Ureter (tissue), 1 donor: ENCODE results near the gene CCNL2. TPM values are rescaled to one million over a fixed set of nuclear protein-coding genes. Genes with fewer than 3 reads are reported as not detected.
A peak's percentile ranks its signal among the peaks of the same experiment; 100 is the strongest.
"Not testable (repeated sequence)": the region's sequence is repeated elsewhere in the genome, so short reads cannot be mapped to it uniquely, and the experiment has no call there.

ENCODE experiments used
- DNase-seq: peaks from one replicate; pipeline ENCODE4 v3.0.0-alpha.2; 2020; ENCODE audit warnings: low spot score
- total RNA-seq: library from RNA; stranded (reverse); gene quantifications from one replicate; pipeline ENCODE4 v1.2.4, GENCODE V29; 2023
- donor health status: DM: yes; HTN: yes; CAD: no.

Gene CCNL2
- total RNA-seq, 1 donor from 2014 or later = 259 TPM

DNA sequence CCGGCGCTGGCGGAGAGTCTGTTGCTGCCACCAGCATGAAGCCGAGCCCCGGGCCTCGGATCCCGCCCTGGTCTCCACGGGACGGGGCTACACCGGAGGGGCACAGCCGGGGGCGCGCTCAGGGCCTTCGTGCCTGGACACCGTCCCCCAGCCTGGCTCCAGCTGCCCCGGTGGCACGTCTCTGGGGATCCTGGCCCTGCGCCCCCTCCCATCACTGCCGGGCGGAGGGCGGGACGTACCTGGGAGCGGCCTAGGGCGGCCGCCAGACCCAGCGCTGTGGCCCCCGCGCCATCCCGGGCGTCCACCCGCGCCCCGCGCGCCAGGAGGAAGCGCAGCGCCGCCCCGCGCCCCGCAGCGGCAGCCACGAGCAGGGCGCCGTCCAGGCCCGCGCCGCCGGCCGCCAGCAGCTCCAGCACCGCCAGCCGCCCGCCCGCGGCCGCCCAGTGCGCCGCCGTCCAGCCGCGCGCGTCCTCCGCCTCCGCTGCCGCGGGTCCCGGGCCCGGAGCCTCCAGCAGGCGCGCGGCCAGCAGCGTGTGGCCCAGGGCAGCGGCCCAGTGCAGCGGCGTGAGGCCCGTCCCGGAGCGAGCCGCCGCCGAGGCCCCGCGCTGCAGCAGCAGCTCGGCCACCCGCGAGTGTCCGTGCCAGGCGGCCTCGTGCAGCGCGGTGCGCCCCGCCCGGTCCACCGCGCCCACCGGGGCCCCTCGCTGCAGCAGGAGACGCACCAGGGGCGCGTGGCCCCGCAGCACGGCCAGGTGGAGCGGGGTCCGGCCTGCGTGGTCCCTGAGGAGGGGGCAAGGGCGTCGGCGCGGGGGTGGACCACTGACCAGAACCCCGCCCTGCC, 20.9 kb upstream of the CCNL2 start:
- DNase-seq = no peak

DNA sequence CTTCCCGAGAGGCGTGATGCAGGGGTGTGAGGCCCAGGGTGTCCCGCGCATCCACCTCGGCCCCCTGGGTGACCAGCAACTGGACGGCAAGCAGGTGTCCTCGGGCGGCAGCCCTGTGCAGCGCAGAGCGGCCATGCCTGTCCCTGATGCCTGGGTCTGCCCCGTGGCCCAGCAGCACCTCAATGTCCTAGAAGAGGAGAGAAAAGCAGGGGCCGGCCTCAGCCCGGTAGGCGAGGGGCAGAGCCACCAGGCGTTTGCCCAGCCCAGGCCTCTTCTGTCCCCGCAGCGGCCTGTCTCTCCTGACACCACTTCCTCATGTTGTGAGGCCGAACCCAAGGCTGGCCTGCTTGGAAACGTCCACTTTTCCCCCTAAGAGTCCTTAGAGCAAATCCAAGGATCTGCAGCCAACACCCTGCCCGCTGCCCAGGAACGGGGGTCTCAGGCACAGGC, 20.3 kb upstream of the CCNL2 start:
- DNase-seq = no peak

DNA sequence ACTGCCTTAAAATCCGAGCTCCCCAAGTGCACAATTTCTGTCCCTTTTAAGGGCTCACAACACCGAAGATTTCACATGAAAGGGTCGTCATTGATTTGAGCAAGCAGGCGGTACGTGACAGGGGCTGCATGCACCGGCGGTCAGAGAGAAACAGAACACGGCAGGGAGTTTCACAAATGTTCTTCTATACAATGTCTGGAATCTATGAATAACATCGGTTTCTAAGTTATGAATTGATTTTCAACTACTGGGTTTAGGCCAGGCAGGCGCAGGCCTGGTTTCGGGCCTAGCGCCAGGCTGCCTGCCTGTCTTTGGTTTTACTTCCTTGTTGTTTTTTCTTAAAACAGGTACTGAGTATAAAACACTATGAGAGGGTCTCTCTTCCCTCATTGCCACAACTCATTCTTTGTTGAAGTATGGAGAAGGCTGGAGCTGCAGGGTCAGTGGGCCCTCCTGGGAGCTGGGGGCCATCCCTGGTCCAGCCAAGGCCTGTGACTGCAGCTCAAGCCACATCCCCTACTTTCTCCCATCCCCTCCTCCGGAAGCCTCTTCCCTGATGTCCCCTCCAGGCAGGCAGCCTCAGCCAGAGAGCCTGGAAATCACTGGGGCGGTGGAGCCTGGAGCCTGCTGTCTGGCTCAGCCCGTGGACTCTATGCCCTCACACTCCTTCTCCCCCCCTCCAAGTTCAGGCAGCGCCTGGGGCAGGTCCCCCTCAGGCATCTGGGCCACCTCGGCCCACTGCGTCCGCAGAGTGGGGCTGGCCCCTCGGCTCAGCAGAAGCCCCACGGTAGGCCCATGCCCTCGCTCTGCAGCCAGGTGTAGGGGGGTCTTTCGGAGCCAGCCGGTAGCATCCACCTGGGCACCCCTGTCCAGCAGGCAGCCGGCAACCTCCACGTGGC, 19.6 kb upstream of the CCNL2 start:
- no peak for DNase-seq

DNA sequence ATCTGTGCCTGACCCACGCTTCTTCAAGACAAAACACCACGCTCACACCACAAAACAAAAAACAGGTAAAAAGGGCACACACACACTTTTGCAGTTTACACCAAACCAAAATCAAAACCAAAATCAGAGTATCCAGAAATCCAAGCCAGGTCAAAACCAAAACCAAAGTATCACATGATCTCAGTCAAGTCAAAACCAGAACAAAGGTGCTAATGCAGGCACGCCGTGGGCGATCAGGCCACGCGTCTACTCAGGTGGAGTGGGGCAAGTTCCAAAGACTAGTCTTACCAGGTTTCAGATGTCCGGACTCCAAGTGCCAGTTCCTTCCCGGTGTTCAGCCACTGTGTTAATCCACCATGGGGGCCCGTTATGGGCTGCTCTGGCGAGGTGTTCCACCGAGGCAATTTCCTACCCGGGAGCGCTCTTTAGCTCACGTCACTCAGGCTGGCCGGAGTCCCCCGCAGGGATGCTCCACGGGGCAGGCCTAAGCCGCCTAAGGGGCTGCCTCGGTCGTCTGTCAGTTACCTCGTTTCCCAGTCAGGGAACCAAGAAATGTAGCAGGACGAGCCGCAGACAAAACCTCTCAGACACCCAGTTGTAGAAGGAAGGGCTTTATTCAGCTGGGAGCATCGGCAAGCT, 18.8 kb upstream of the CCNL2 start:
- DNase-seq = not testable (repeated sequence)

DNA sequence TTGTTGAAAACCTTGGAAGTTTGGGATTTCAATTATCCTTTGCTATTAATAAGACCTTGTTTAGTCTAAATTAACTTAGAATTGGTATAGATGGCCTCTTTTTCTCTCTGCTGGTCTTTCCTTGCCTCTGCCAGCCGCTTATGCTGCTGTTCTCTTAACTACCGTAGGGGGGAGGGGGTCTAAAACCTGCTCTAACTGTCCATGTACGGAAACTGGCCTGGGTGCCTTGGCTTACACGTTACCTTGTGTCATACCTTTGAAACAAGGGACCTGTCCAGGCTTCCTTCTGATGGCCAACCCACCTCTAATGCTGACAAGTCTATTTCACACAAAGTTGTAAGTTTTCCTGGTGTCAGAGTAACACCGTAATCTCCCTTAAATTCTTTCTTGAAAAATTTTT, 18.3 kb upstream of the CCNL2 start:
- DNase-seq = not testable (repeated sequence)

DNA sequence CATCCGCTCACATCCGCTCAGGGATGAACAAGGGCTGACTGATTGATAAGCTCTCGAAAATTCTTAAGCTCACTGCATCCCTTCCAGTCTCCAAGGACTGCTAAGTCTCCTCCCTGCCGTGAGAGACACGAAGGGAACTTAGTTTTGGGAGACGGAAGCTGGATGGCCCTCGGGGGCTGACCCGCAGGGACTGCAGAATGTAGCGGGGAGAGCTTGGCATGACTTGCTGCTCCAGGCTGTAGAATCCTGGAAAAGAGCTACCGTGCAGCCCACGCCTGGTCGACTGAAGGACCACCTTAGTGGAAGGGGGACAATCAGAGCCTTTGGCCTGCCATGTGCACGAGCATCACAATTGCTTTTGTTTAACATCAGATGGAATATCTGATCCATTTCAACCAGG, 16.6 kb upstream of the CCNL2 start:
- no peak for DNase-seq

DNA sequence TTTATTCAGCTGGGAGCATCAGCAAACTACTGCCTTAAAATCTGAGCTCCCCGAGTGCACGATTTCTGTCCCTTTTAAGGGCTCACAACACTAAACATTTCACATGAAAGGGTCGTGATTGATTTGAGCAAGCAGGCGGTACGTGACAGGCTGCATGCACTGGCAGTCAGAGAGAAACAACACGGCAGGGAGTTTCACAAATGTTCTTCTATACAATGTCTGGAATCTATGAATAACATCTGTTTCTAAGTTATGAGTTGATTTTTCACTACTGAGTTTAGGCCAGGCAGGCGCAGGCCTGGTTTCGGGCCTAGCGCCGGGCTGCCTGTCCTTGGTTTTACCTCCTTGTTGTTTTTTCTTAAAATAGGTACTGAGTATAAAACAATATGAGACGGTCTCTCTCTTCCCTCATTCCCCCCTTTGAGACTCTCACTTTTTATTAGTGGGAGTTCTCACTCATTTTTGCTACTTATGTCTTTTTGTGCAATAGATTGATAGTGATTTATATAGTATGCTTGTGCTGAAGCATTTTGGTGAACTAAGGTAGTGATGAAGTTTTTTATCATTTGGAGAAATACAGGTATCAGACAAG, 13.3 kb upstream of the CCNL2 start:
- DNase-seq = not testable (repeated sequence)

DNA sequence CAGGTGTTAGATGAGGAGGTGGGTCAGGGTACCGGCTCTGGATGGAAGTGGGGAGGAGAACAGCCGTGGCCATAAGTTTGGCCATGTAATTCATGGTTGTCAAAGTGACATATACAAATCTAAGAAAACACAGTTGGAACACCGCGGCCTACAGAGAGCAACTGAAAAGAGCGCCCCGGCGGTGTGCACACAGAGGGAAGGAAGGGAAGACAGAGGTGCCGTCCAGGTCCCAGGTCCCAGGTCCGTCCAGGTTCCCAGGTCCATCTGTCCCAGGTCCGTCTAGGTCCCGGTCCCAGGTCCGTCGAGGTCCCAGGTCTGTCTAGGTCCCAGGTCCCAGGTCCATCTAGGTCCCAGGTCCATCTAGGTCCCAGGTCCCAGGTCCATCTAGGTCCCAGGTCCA, 12.5 kb upstream of the CCNL2 start:
- DNase-seq = no peak

DNA sequence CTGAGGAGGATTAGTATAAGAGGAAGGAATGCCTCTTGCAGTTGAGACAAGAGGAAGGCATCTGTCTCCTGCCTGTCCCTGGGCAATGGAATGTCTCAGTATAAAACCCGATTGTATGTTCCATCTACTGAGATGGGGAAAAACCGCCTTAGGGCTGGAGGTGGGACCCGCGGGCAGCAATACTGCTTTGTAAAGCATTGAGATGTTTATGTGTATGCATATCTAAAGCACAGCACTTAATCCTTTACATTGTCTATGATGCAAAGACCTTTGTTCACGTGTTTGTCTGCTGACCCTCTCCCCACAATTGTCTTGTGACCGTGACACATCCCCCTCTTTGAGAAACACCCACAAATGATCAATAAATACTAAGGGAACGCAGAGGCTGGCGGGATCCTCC, 11.1 kb upstream of the CCNL2 start:
- not testable (repeated sequence) for DNase-seq

DNA sequence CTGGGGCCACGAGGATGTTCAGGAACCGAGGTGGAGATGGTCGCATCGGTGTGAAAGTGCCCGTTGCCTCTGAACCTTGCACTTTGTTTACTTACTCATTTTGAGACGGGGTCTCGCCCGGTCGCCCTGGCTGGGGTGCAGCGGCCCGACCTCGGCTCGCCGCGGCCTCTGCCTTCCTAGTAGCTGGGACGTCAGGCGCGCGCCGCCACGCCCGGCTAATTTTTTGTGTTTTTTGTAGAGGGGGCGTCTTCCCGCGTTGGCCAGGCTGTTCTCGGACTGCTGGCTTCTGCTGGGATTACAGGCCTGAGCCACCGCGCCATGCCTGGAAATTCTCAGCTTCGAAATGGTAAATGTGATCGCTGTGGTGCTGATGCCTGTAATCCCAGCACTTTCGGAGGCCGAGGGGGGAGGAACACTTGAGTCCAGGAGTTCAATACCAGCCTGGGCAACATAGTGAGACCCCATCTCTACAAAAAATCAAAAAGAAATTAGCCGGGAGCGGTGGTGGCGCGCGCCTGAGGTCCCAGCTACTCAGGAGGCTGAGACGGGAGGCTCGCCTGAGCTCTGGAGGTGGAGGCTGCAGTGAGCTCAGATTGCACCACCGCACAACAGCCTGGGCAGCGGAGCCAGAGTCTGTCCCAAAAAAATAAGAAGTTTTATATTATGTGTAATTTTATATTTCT, 8.6 kb upstream of the CCNL2 start:
- no peak for DNase-seq

DNA sequence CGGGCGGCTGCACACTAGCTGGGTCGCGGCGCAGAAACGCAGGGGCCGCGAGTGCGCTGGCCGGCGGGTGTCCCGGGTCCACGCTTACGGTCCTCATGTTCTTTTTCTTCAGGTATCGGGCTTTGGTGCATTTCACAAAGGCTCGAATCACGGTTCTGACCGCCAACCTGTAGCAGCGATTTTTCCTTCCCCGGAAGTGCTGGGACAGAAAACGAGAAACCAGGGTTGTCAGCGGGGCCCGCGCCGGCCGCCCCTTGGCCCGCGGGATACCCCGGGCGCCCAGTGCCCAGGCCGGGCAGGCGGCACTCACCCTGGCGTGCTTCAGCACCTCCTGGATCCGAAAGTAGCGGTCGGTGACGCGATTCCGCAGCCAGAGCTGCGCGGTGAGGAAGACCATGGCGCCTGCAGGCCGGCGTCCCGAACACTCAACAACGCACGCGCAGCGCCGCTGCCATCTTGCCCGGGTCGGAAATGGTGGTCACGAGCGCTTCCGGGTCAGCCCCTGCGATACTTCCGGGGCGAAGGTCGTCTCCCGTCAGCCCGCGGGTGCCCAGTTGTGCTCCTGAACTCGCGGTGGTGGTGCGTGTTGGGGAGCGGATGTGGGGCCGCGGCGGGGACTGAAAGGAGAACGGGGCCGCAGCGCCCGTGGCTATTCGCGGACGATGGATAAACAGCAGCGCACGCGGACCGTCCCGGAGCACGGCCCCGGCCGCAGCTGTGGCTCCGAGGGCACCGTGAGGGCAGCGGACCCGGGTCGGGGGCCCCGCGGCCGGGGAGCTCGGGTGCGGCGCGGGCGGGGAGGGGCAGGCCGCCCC, 7.9 kb upstream of the CCNL2 start, which contains the start of gene MRPL20:
MRPL20 (minus strand) TSS at position 473 of the 815 bp plus-strand sequence; CDS start at position 397, 76 bp downstream.
- DNase-seq = peak; percentile 96

DNA sequence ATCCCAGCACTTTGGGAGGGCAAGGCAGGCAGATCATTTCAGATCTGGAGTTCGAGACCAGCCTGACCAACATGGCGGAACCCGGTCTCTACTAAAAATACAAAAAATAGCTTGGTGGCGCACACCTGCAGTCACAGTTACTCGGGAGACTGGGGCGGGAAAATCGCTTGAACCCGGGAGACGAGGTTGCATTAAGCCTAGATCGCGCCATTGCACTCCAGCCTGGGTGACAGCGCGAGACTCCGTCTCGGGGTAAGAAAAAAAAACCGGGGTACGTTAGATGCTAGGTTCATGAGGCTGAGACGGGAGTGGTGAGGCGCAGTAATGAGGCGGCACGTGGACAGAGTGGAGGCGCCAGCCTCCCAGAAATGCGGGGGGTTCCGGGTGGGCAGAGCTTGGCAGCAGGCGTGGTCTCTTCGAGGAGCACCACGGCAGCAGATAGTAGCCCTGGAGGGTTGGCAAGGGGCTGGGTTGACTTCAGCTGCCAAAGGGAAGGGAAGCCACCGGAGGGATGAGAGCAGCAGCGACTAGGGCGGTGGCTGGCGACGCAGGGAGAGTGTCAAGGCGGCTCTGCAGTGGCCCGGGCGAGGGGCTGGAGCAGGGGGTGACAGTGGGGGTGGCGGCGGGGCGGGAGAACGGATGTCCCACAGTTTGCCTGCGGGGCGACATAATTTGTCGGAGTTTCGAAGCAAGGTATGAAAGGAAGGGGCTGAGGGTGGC, 7.1 kb upstream of the CCNL2 start:
- no peak for DNase-seq

DNA sequence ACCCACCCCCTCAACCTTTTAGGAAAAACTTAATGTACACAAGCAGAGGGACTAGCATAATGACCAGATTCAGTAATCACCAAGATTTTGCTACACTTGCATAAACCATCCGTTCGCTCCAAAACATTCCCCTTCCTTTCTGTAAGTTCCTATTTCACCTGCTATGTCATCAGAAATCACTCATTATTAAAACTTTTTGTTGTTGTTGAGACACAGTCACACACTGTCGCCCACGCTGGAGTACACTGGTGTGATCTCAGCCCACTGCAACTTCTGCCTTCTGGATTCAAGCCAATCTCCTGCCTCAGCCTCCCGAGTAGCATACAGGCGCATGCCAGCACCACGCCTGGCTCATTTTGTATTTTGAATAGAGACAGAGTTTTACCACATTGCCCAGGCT, 4.5 kb upstream of the CCNL2 start:
- no peak for DNase-seq

DNA sequence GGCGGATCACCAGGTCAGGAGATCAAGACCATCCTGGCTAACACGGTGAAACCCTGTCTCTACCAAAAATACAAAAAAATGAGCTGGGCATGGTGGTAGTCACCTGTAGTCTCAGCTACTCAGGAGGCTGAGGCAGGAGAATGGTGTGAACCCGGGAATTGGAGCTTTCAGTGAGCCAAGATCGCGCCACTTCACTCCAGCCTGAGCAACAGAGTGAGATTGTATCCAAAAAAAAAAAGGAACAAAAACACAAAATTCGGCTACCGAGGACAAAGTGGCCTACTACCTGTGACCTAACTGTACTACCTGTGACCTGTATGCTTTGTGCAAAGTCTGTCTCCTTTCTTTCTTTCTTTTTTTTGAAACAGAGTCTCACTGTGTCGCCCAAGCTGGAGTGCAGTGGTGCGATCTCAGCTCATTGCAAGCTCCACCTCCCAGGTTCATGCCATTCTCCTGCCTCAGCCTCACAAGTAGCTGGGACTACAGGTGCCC, 3.8 kb upstream of the CCNL2 start:
- DNase-seq = not testable (repeated sequence)

DNA sequence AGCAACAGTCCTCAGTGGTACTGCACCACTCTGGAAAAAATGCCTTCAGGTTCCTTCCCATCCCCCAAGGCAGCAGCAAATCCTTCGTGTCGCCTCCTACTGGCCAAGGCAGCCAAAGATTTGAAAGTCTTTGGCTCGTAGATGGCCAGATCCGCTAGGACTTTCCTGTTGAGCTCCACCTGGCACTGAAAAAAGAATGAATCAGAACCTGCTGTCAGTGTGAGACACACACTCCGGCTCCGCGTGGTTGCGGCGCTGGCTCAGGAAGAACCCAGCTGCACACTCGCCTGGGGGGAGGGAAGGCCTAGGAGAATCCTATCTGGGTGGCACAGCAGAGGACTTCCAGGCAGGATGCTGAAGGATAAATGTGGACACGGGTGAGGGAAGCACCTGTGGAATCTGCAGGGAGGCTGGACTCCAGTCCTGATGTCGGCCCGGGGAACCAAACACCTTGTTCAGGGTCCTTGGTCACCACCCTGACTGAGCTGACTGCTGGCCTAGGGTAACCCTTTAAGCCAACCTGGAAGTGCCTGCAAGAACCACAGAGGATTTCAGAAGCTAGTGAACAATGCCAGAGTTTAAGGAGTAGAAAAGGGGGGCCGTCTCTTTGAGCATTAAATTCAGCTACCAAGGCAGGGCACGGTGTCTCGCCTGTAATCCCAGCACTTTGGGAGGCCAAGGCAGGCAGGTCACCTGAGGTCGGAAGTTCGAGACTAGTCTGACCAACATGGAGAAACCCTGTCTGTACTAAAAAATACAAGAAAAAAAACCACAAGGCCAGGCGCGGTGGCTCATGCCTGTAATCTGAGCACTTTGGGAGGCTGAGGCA, 3.2 kb upstream of the CCNL2 start:
- no peak for DNase-seq

DNA sequence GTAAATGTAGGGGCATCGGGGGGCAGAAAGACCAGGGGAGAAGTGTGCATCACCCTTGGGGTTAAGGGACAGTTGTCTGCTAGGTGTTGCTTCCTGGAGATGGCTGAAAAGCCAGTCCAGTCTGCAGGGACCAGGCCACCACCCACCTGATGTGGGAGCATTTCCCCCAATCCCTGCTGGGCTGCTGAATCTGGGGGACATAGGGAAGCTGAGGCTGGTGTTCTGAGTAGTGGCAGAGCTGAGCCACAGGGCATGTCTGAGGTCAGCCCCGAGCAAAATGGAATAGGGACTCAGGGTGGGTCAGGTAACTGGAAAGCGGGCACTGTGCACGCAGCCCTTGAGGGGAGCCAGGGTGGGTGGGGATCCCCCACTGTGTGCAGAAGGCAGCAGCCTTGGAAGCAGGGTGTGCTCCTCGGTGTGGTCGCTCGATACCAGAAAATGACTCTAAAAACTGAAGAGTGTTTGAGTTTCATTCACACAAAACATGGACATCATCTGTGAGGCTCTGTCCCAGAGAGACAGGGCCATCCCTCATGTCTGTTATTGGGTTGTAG, 2.4 kb upstream of the CCNL2 start:
- no peak for DNase-seq

DNA sequence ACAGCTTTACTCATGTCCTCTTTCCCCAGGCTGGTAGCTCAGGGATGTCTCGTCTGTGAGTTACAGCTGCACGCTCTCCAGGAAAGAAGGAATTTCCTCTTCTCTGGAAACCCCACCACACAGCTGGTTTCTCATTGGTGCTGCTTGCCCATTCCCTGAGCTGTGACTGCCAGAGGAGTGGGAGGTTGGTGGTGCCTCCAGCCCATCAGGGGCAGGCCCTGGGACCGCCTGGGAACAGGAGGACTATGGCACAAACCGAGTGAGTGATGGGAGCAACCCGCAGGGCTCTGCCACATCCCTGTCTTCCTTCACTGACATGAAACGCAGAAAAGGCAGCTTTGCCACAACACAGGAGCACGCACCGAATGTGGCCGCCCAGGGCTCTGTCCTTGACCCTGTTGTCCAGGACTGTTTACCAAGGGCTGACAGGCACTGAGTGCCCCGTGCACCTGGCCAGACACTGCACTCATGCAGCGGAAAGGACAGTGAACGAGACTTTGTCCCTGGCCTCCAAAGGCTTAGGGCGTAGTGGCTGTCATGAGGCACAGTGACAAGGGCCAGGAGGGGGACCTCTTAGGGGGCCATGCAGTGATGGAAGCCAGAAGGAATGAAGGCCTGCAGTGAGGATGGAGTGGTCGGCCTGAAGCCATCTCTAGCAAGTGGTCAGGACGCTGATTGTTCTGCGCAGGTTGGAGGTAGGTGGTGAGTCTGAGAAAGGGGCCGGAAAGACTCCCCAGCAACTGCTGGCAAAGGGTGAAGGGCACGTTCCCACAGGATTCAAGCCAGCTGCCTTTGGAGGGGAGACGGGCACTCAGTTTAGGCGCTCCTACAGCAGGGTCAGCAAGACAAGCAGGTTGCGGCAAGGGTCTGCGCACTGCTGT, 1.7 kb upstream of the CCNL2 start:
- no peak for DNase-seq
